Stimulated activated CD4-positive, alpha-beta T cell treated with anti-CD3 and anti-CD28 coated beads, Interleukin-1b, Interleukin-23, amount 100 ng/mL, for 1 hour (primary cell): ENCODE measurements around the gene ALG12.

Experiments used
- DNase-seq, 2 donors: peaks; one replicate each; pipeline ENCODE4 v3.0.0-alpha.2; 2020; ENCODE audit warnings: low read depth in 2 of 2

ALG12 gene

GRCh38 chr22:49911881-49912625 is 6.2 kb downstream of the ALG12 start:
- no peak for DNase-seq

DNA sequence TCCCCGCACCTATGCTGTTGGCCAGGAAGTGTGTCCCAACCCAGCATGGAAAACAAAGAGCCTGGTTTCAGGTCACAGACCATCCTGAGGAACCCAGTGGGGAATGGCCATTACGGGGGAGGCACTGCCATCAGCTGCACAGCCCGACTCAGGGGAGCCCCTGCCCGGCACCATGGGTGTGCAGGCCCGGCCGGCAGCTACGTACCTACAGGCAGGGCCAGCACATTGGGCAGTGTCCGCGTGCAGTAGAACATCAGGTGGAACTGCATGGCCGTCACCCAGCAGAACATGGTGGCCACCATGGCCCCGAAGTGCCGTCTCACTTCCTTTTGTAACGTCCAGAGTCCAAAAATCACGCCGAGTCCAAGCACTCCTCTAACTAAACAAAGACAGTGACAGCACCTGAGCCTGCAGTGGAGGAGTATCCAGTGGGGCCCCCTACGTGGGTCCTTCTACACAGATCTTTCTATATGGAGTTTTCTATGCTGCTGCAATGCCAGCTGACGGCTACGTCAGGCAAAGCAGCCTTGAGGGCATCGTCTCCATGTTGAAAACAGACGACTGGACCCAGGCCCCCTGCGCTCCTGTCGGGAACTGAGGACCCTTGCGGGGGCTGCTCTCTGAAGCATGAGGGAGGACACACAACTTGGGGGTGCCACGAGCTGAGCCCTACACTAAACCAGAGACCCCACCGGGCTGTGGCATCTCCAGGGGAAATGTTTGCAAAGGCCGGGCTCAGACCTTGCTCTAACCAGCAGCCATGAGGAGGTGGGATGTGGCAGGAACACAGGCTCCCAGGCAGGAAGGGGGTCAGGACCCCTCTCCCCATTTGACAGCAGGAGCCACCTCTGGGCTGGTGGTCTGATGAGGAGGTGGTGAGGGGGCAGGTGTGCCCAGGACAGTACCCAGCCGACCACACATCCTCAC is 7.7 kb downstream of the ALG12 start:
- DNase-seq = no peak

- no peak for DNase-seq
Measured at GRCh38 chr22:49909476-49910205, 8.6 kb downstream of the ALG12 start.

GRCh38 chr22:49907807-49908206 is 10.4 kb downstream of the ALG12 start:
- no peak for DNase-seq

DNA sequence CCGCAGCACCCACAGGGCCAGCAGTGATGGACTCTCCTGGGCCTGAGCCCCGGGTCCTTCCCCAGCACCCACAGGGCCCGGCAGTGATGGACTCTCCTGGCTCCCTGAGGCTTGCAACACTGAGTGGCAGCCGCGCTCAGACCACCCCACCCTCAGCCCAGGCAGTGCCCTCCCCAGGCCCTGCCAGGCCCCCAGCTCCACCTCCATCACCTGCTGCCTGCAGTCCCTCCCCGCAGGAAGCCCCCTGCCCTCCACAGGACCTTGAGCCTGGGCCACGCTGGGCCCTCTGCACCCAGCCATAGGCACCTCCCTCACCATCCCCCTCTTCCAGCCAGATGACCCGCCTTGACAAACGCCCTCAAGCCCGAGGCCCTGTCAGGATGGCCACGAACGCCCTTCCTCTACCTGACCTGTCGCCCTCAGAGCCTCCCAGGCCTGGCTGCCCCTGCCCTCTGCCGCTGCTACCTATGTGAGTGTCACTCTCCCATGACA is 11.4 kb downstream of the ALG12 start:
- no peak for DNase-seq

DNA sequence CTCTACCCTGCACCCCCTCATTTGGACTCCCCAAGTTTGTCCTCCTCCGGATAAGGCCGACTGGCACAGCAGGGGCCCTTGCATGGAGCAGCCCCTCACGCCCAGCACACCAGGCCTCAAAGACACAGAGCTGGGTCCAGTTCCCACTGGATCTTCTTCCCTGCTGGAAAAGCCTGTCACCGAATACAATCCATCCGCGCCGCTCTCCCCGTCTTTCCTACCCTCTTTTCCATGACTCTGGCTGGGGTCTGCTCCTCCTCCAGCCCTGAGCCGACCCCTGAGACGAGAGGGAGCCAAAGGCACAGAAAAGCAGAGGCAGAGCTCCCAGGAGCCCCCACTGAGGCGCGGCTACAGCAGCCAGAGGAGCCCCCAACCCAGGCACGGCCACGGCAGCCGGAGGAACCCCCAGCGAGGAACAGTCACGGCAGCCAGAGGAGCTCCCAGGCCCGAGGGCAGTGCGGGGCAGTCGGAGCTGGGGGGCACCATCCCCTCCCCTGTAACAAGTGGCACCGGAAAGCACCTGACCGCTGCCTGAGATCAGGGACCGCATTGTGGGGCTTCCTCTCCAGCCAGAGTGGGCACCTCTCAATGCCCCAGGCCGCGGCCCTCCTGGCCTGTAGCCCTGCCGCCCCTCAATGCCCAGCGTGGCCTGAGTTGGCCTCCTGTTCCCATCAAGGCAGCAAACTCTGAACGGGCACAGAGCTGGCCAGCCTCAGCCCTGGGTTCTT is 12.0 kb downstream of the ALG12 start:
- DNase-seq = no peak

DNA sequence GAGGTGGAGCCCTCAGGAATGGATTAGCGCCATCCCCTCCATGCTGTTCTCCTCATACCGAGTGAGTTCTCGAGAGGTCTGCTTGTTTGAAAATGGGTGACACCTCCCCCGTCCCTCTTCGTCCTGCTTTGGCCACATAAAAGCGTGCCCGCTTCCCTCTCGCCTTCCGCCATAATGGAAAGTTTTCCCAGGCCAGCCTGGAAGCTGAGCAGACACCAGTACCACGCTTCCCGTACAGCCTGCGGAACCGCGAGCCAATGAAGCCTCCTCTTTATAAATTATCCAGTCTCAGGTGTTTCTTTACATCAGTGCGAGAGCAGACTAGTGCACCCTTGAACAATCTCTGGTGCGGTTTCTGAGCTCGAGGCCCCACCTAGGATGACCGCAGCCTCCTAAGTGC is 12.8 kb downstream of the ALG12 start:
- DNase-seq = no peak

GRCh38 chr22:49904040-49904369 is 14.2 kb downstream of the ALG12 start:
- no peak for DNase-seq

DNA sequence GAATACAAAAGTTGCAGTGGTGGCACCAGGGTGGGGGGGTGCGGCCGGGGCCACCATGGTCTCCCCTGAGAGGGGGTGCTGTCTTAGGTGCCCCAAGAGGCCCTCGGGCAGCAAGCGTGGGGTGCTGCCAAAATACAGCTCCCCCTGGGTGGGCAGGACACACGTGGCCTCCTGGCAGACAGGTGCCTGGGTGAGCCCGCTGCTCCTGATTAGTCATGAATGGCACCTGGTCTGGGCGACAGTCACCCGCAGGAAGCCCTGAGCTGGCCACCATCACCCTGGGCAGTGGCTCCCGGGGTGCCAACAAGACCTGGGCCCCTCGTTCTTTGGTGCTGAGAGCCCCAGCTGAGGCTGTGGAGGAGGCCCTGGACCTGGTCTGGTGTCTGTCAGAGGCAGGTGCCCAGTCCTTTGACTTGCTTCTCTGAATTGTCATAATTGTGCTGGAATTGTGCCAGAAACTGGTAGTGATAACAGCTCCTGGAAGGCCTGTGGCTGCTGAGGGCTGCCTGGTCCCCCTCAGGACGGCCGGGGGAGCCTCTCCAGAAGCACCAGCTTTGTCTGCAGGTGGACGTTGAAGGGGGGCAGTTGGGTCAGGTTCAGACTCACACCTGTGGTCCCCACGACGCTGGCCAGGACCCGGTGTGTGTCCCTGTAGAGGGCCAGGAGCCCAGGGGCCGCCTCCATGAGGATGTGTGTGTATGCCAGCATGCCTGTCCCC is 14.8 kb downstream of the ALG12 start:
- DNase-seq = no peak

GRCh38 chr22:49901457-49901856 is 16.8 kb downstream of the ALG12 start:
- no peak for DNase-seq

- DNase-seq = no peak
Measured at GRCh38 chr22:49900441-49901230, 17.6 kb downstream of the ALG12 start.

DNA sequence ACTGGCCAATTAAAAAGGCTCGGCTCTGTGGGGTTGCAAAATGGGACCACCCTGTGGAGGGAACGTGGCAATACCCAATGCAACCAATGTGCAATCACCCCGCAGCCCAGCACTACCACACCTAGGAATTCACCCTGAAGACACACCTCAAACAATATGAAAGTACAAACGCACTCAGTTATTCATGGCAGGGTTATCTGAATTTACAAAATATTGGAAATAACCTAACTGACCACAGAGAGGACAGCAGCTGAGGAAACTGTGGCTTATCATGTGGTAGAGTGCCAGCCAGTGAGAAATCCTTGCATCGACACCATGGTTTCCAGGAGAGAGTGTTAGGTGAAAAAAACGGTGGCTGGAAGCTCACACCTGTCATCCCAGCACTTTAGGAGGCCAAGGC is 18.7 kb downstream of the ALG12 start:
- no peak for DNase-seq

- DNase-seq = no peak
Measured at GRCh38 chr22:49897015-49897684, 21.1 kb downstream of the ALG12 start.

DNA sequence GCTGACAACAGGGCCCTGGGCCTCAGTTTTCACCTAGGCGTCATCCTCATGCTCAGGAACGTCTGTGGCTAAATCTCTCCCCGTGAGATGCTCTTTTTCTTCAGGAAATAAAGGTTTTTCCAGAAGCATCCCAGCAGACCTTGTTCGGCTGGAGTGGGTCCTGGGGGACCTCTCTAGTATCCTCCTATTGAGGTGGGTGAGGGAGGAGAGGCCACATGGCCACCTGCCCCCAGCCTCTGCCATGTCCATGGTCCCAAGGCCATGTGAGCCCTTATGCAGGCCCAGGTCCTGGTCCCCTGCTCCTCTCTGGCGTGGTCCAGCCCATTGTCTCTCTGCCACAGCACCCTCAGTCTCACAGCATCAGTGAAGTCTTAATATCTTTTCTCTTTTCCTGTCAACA is 22.0 kb downstream of the ALG12 start:
- DNase-seq = no peak

GRCh38 chr22:49894322-49895054 is 23.8 kb downstream of the ALG12 start:
- no peak for DNase-seq

GRCh38 chr22:49893025-49893424 is 25.2 kb downstream of the ALG12 start:
- no peak for DNase-seq

- no peak for DNase-seq
Measured at GRCh38 chr22:49892226-49892899, 25.9 kb downstream of the ALG12 start.

GRCh38 chr22:49889071-49889470 is 29.2 kb downstream of the ALG12 start:
- no peak for DNase-seq
